IMR-90 (cell line): Measurements from ENCODE around the gene PIAS2. TPM values are rescaled to one million over a fixed set of nuclear protein-coding genes. Genes with fewer than 3 reads are reported as not detected.

Experiments
- ATAC-seq: fragments of 200-7000 bp; cut with Tn5 transposase; 2 replicates; pipeline ENCODE4 v1.9.1; 2020; ENCODE audit warnings: low read depth, mild to moderate bottlenecking, moderate library complexity
- BruUV-seq: library from RNA; stranded (reverse); fragments of 400-500 nt; replicated peaks from 2 replicates; lab custom pipeline; 2021; lab: Mats Ljungman, UMichigan
- CTCF ChIA-PET: fragments of 300-600 bp; formaldehyde crosslinking; extraction: SDS; loops from one replicate; lab custom pipeline; 2021; ENCODE audit warnings: antibody characterized with exemption; lab: Yijun Ruan, JAX
- POLR2A ChIA-PET: fragments of 300-600 bp; sonication (Branson Sonifier 250); formaldehyde crosslinking; loops from one replicate; lab custom pipeline; 2022; ENCODE audit warnings: antibody characterized with exemption; ENCODE audit not compliant: unreplicated experiment; lab: Charles Lee
- DNase-seq: peaks from one replicate; pipeline ENCODE4 v3.0.0; 2013
- H2AFZ ChIP-seq: replicated peaks from 2 replicates; pipeline ENCODE3; 2013; ENCODE audit warnings: low read length, mild to moderate bottlenecking; ENCODE audit not compliant: poor library complexity
- H2AK5ac ChIP-seq: 2 replicates; pipeline ENCODE4 v1.6.1; 2013; ENCODE audit warnings: low read depth, low read length, inconsistent platforms
- H2AK9ac ChIP-seq: replicated peaks from 2 replicates; pipeline ENCODE3; 2013; ENCODE audit warnings: mild to moderate bottlenecking, low read depth, low read length, moderate library complexity; ENCODE audit not compliant: poor library complexity
- H2BK120ac ChIP-seq: 2 replicates; pipeline ENCODE4 v1.6.1; 2013; ENCODE audit warnings: low read depth, low read length, inconsistent platforms
- H2BK15ac ChIP-seq: 3 replicates; pipeline ENCODE4 v1.6.1; 2013; ENCODE audit warnings: low read depth, low read length, inconsistent platforms
- H2BK20ac ChIP-seq: 2 replicates; pipeline ENCODE4 v1.6.1; 2013; ENCODE audit warnings: low read depth, mild to moderate bottlenecking, inconsistent platforms, low read length, moderate library complexity
- H2BK5ac ChIP-seq: 2 replicates; pipeline ENCODE4 v1.6.1; 2013; ENCODE audit warnings: mild to moderate bottlenecking, low read depth, low read length, inconsistent platforms; ENCODE audit not compliant: poor library complexity, severe bottlenecking
- H3K14ac ChIP-seq: replicated peaks from 2 replicates; pipeline ENCODE4 v1.6.1; 2013; ENCODE audit warnings: low read depth, low read length, inconsistent platforms
- H3K18ac ChIP-seq: 2 replicates; pipeline ENCODE4 v1.6.1; 2013; ENCODE audit warnings: low read depth, low read length, control low read depth
- H3K23ac ChIP-seq: 2 replicates; pipeline ENCODE4 v1.6.1; 2013; ENCODE audit warnings: low read depth, low read length, inconsistent platforms
- H3K27ac ChIP-seq: 2 replicates; pipeline ENCODE4 v1.5.1; 2013; ENCODE audit warnings: mild to moderate bottlenecking, control low read depth, low read length; ENCODE audit not compliant: insufficient read depth
- H3K27me3 ChIP-seq: 2 replicates; pipeline ENCODE4 v1.6.1; 2013; ENCODE audit warnings: low read length; ENCODE audit not compliant: control insufficient read depth, insufficient read depth
- H3K36me3 ChIP-seq: 2 replicates; pipeline ENCODE4 v1.6.1; 2013; ENCODE audit warnings: low read length, mixed read lengths; ENCODE audit not compliant: control insufficient read depth, insufficient read depth
- H3K4ac ChIP-seq: 2 replicates; pipeline ENCODE4 v1.6.1; 2013; ENCODE audit warnings: low read depth, low read length, inconsistent platforms
- H3K4me1 ChIP-seq: 2 replicates; pipeline ENCODE4 v1.6.1; 2013; ENCODE audit warnings: low read length, mixed read lengths; ENCODE audit not compliant: control insufficient read depth, insufficient read depth
- H3K4me2 ChIP-seq: 2 replicates; pipeline ENCODE4 v1.6.1; 2013; ENCODE audit warnings: low read depth, mild to moderate bottlenecking, control low read depth, low read length, moderate library complexity
- H3K4me3 ChIP-seq: 2 replicates; pipeline ENCODE4 v1.5.1; 2013; ENCODE audit warnings: low read depth, mild to moderate bottlenecking, control low read depth, low read length, moderate library complexity; ENCODE audit not compliant: insufficient read depth
- H3K56ac ChIP-seq: 2 replicates; pipeline ENCODE4 v1.6.1; 2013; ENCODE audit warnings: low read length, inconsistent platforms; ENCODE audit not compliant: insufficient read depth; ENCODE audit errors: extremely low read depth
- H3K79me1 ChIP-seq, 2 experiments: 2 replicates each; pipeline ENCODE4 v1.6.1; 2013; ENCODE audit warnings: low read length in 2 of 2, inconsistent platforms in 1 of 2, low read depth in 1 of 2
- H3K9ac ChIP-seq: 2 replicates; pipeline ENCODE4 v1.6.1; 2013; ENCODE audit warnings: low read depth, low read length, control low read depth
- H3K9me1 ChIP-seq: 2 replicates; pipeline ENCODE4 v1.6.1; 2013; ENCODE audit warnings: low read length, inconsistent platforms; ENCODE audit not compliant: insufficient read depth
- H3K9me3 ChIP-seq: 2 replicates; pipeline ENCODE4 v1.6.1; 2013; ENCODE audit warnings: low read length; ENCODE audit not compliant: control insufficient read depth, insufficient read depth
- H4K20me1 ChIP-seq: 2 replicates; pipeline ENCODE4 v1.6.1; 2013; ENCODE audit warnings: low read length, inconsistent platforms; ENCODE audit not compliant: insufficient read depth
- H4K5ac ChIP-seq: 2 replicates; pipeline ENCODE4 v1.6.1; 2013; ENCODE audit warnings: mild to moderate bottlenecking, low read depth, low read length, control low read depth
- H4K8ac ChIP-seq, 2 experiments: 2 replicates each; pipeline ENCODE4 v1.6.1; 2013; ENCODE audit warnings: low read depth in 2 of 2, low read length in 2 of 2, control low read depth in 1 of 2, inconsistent platforms in 1 of 2
- H4K91ac ChIP-seq: 2 replicates; pipeline ENCODE4 v1.6.1; 2013; ENCODE audit warnings: low read depth, low read length, inconsistent platforms; ENCODE audit not compliant: insufficient read depth
- CHD1 ChIP-seq: IDR thresholded peaks from 2 replicates; pipeline ENCODE4 v1.6.1; 2012; ENCODE audit warnings: low read depth, low read length, improper control_type of control experiment
- FOS ChIP-seq: fragments of 150-350 bp; IDR thresholded peaks from 2 replicates; pipeline ENCODE4 v1.6.1; 2016; ENCODE audit warnings: low read depth, low read length
- MXI1 ChIP-seq: IDR thresholded peaks from 2 replicates; pipeline ENCODE4 v1.6.1; 2012; ENCODE audit warnings: low read depth, mild to moderate bottlenecking, low read length, moderate library complexity, borderline replicate concordance
- RCOR1 ChIP-seq: IDR thresholded peaks from 2 replicates; pipeline ENCODE4 v1.6.1; 2012; ENCODE audit warnings: mild to moderate bottlenecking, low read length, improper control_type of control experiment; ENCODE audit not compliant: insufficient replicate concordance
- SMC3 ChIP-seq: fragments of 150-350 bp; IDR thresholded peaks from 2 replicates; pipeline ENCODE4 v1.6.1; 2016; ENCODE audit warnings: low read depth, mild to moderate bottlenecking, antibody characterized with exemption, low read length, moderate library complexity
- USF2 ChIP-seq: fragments of 150-350 bp; IDR thresholded peaks from 2 replicates; pipeline ENCODE4 v1.6.1; 2017; ENCODE audit warnings: mild to moderate bottlenecking, antibody characterized with exemption, low read length, low read depth
- WGBS, 2 experiments: methylation state at CpG; one replicate each; pipeline versions ENCODE4 v1.1.5 to v1.1.7; 2013; ENCODE audit warnings: missing lambda C conversion rate in 2 of 2; ENCODE audit not compliant: insufficient read length in 1 of 2; ENCODE audit errors: extremely low coverage in 2 of 2; 5-methylcytosine and 5-hydroxymethylcytosine counted together
- dilution Hi-C: fragments of 300-500 bp; cut with HindIII; formaldehyde crosslinking; loops from one replicate; pipeline ENCODE4 v1.14.3; 2018; ENCODE audit warnings: low sequenced_read_pairs; ENCODE audit not compliant: unreplicated experiment
- in situ Hi-C: fragments of 300-500 bp; cut with MboI; formaldehyde crosslinking; loops from 3 replicates; pipeline ENCODE4 v1.14.3; 2019; ENCODE audit warnings: low sequenced_read_pairs, inconsistent platforms, mixed read lengths
- intact Hi-C: fragments of 100-400 bp; cut with micrococcal nuclease; formaldehyde crosslinking; loops from 2 replicates; pipeline ENCODE4 v1.10.0; 2022
- polyA plus RNA-seq, 3 experiments: library from polyadenylated mRNA; depleted of rRNA; stranded (reverse); fragments of >200 nt; gene quantifications; 2 replicates each; pipeline ENCODE4 v1.2.3, GENCODE V29; 2012; ENCODE audit warnings: low replicate concordance in 1 of 3
- total RNA-seq: library from RNA; depleted of rRNA; stranded (reverse); fragments of >200 nt; gene quantifications from 2 replicates; pipeline ENCODE4 v1.2.3, GENCODE V29; 2012
- TF ChIP-seq, protein P1 (sequence below): fragments of 150-350 bp; IDR thresholded peaks from 2 replicates; pipeline ENCODE4 v1.6.1; 2016; ENCODE audit warnings: low read depth, mild to moderate bottlenecking, low read length, moderate library complexity, borderline replicate concordance

PIAS2 gene
- total and polyA plus RNA-seq, 2 of the 4 experiments (the other 2 are of a cell fraction), result 15.1 to 28.9 TPM

- H2AK5ac ChIP-seq, result no peak overlapping the region
- H2BK15ac ChIP-seq, result no peak overlapping the region
- H2AFZ ChIP-seq, result peak overlapping the region; percentile 93
- no peak overlapping the region for H4K91ac ChIP-seq
- H3K4ac ChIP-seq, result no peak overlapping the region
- H3K14ac ChIP-seq, result no peak overlapping the region
- ATAC-seq, result peak; percentile 99
- intact Hi-C loops (no loop called here), in situ Hi-C loops (no loop called here), dilution Hi-C loops (no loop called here)
- TF ChIP-seq CHD1 (no peak), MXI1 (no peak), SMC3 (no peak), FOS (peak; percentile 10; the same call in 1 of the 2 replicates), USF2 (no peak), RCOR1 (no peak)
- TF ChIP-seq, protein P1, sequence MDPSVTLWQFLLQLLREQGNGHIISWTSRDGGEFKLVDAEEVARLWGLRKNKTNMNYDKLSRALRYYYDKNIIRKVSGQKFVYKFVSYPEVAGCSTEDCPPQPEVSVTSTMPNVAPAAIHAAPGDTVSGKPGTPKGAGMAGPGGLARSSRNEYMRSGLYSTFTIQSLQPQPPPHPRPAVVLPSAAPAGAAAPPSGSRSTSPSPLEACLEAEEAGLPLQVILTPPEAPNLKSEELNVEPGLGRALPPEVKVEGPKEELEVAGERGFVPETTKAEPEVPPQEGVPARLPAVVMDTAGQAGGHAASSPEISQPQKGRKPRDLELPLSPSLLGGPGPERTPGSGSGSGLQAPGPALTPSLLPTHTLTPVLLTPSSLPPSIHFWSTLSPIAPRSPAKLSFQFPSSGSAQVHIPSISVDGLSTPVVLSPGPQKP, result no peak
- H3K36me3 ChIP-seq, result no peaks in the 10 kb centered on the region
- no peak overlapping the region for H3K18ac ChIP-seq
- no TSS peak for BruUV-seq
- ChIA-PET POLR2A (no interaction called here), CTCF (no interaction called here)
- H3K4me3 ChIP-seq, result peak overlapping the region; percentile 47
- no peak overlapping the region for H3K56ac ChIP-seq
- H3K27me3 ChIP-seq, result no peaks in the 10 kb centered on the region
- 0% methylated on average over 10 of the region's 32 CpGs; no CpG with 5 or more reads in 1 of the 2 experiments for WGBS, 2 experiments
- H3K23ac ChIP-seq, result no peak overlapping the region
- no peak overlapping the region for H2BK5ac ChIP-seq
- peak overlapping the region; percentile 80 for H3K4me2 ChIP-seq
- no peak overlapping the region for H3K27ac ChIP-seq
- DNase-seq, result peak; percentile 80
- no peaks in the 10 kb centered on the region for H3K79me1 ChIP-seq
- H4K5ac ChIP-seq, result no peak overlapping the region
- H3K9me3 ChIP-seq, result no peaks in the 10 kb centered on the region
- H4K20me1 ChIP-seq, result no peaks in the 10 kb centered on the region
- no peaks in the 10 kb centered on the region for H3K4me1 ChIP-seq
- H2BK120ac ChIP-seq, result no peak overlapping the region
- peak overlapping the region; percentile 10 for H2AK9ac ChIP-seq
- no peaks in the 10 kb centered on the region for H3K9me1 ChIP-seq
- H3K9ac ChIP-seq, result no peak overlapping the region
- no peak overlapping the region for H2BK20ac ChIP-seq
- no peak overlapping the region for H4K8ac ChIP-seq
Measured at GRCh38 chr18:46946656-46947282, 29.5 kb upstream of the PIAS2 start.
